Fibroblast of lung (primary cell): ENCODE measurements around the gene CRTC1.

Experiments used
- EZH2 ChIP-seq: IDR thresholded peaks from 2 replicates; pipeline ENCODE4 v1.5.1; 2012; ENCODE audit warnings: low read length, control low read depth, mild to moderate bottlenecking; ENCODE audit errors: missing control alignments
- TF ChIP-seq, protein P1 (sequence below), 2 donors: IDR thresholded peaks in 1 of 2; conservative IDR thresholded peaks in 1 of 2; 1 replicate in 1 of 2; 2 replicates in 1 of 2; pipeline ENCODE4 v1.5.1; 2011 to 2012; ENCODE audit warnings: low read length in 2 of 2, control low read depth in 1 of 2, inconsistent platforms in 1 of 2, low read depth in 1 of 2, mild to moderate bottlenecking in 1 of 2

DNA sequence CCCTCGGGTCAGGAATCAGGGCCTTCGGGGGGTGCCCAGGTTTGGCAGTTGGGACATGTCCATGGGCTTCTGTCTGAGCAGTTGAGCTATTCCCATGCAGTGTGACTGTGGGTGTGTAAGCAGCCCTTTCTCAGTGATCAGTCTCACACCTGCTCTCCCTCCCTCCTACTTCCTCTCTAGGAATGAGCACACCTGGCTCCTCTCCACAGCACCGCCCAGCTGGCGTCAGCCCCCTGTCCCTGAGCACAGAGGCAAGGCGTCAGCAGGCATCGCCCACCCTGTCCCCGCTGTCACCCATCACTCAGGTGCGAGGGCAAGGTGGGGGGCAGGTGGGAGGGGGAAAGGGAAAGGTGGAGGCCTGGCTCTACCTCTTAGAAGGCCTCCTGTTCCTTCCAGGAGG is 81.7 kb downstream of the CRTC1 start:
- TF ChIP-seq, protein P1, sequence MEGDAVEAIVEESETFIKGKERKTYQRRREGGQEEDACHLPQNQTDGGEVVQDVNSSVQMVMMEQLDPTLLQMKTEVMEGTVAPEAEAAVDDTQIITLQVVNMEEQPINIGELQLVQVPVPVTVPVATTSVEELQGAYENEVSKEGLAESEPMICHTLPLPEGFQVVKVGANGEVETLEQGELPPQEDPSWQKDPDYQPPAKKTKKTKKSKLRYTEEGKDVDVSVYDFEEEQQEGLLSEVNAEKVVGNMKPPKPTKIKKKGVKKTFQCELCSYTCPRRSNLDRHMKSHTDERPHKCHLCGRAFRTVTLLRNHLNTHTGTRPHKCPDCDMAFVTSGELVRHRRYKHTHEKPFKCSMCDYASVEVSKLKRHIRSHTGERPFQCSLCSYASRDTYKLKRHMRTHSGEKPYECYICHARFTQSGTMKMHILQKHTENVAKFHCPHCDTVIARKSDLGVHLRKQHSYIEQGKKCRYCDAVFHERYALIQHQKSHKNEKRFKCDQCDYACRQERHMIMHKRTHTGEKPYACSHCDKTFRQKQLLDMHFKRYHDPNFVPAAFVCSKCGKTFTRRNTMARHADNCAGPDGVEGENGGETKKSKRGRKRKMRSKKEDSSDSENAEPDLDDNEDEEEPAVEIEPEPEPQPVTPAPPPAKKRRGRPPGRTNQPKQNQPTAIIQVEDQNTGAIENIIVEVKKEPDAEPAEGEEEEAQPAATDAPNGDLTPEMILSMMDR (conservative IDR thresholded peaks at IDR 0.05 in 1 of 2, IDR thresholded peaks at IDR 0.05 in 1 of 2; ENCODE audit: low read depth in 1 of 2, low read length in 2 of 2), result no peak
- TF ChIP-seq EZH2, result no peak
